ENCODE measurements around the gene UPF2. TPM values are rescaled to one million over a fixed set of nuclear protein-coding genes. Genes with fewer than 3 reads are reported as not detected.
"Not testable (repeated sequence)": the region's sequence is repeated elsewhere in the genome, so short reads cannot be mapped to it uniquely, and the experiment has no call there.

The UPF2 gene
- polyA plus RNA-seq, 1 donor from 2014 or later: 14.3 TPM

- H3K27ac ChIP-seq (ENCODE audit: low read length): no peak overlapping the region
- H3K27me3 ChIP-seq (ENCODE audit: insufficient read depth, low read depth, low read length): no peaks in the 10 kb centered on the region
- H3K9me2 ChIP-seq (ENCODE audit: insufficient read depth, low read length): no peaks in the 10 kb centered on the region
- H3K4me2 ChIP-seq (ENCODE audit: low read length): no peak overlapping the region
- no peaks in the 10 kb centered on the region for H3F3A ChIP-seq (ENCODE audit: insufficient read depth, low read length, poor library complexity, severe bottlenecking)
- TF ChIP-seq TAF1 (IDR thresholded peaks at IDR 0.05; ENCODE audit: low read depth) (no peak), EZH2 (IDR thresholded peaks at IDR 0.05; ENCODE audit: borderline replicate concordance, insufficient read depth, low read length, poor library complexity, severe bottlenecking) (no peak), SMC3 (conservative IDR thresholded peaks at IDR 0.05; ENCODE audit: poor library complexity) (no peak), RAD21 (conservative IDR thresholded peaks at IDR 0.05) (no peak), EP300 (conservative IDR thresholded peaks at IDR 0.05; ENCODE audit: poor library complexity, severe bottlenecking) (no peak), REST (IDR thresholded peaks at IDR 0.05; ENCODE audit: borderline replicate concordance) (no peak), POLR2AphosphoS5 (IDR thresholded peaks at IDR 0.05) (no peak)
- H3K36me3 ChIP-seq (ENCODE audit: insufficient read depth, low read length): peaks cover 5% of the 10 kb centered on the region
- H3K79me2 ChIP-seq (replicated peaks; ENCODE audit: insufficient read depth, low read length): no peaks in the 10 kb centered on the region
- no peak overlapping the region for H2AFZ ChIP-seq (ENCODE audit: low read depth, low read length)
- H4K20me1 ChIP-seq (ENCODE audit: insufficient read depth): no peaks in the 10 kb centered on the region
- H3K4me3 ChIP-seq (ENCODE audit: low read length): no peak overlapping the region
- no peak overlapping the region for H3K9ac ChIP-seq (ENCODE audit: low read length)
- no peaks in the 10 kb centered on the region for H3K9me3 ChIP-seq (ENCODE audit: low read length)
These were observed 60.4 kb downstream of the UPF2 start for GRCh38 chr10:11982253-11982652.

GRCh38 chr10:11975795-11976194 lies 66.8 kb downstream of the UPF2 start:
- Histone ChIP-seq H3K9ac (ENCODE audit: low read length) (no peak overlapping the region), H3K27ac (ENCODE audit: low read length) (no peak overlapping the region), H3K9me2 (ENCODE audit: insufficient read depth, low read length) (no peaks in the 10 kb centered on the region), H3K4me3 (ENCODE audit: low read length) (no peak overlapping the region), H3F3A (ENCODE audit: insufficient read depth, low read length, poor library complexity, severe bottlenecking) (no peaks in the 10 kb centered on the region), H3K27me3 (ENCODE audit: insufficient read depth, low read depth, low read length) (no peaks in the 10 kb centered on the region), H3K4me2 (ENCODE audit: low read length) (no peak overlapping the region), H3K36me3 (ENCODE audit: insufficient read depth, low read length) (peaks cover 5% of the 10 kb centered on the region), H3K79me2 (replicated peaks; ENCODE audit: insufficient read depth, low read length) (no peaks in the 10 kb centered on the region), H2AFZ (ENCODE audit: low read depth, low read length) (no peak overlapping the region), H3K9me3 (ENCODE audit: low read length) (no peaks in the 10 kb centered on the region), H4K20me1 (ENCODE audit: insufficient read depth) (no peaks in the 10 kb centered on the region)
- TF ChIP-seq TAF1 (IDR thresholded peaks at IDR 0.05; ENCODE audit: low read depth): no peak
- no peak for TF ChIP-seq RAD21 (conservative IDR thresholded peaks at IDR 0.05)
- TF ChIP-seq POLR2AphosphoS5 (IDR thresholded peaks at IDR 0.05): no peak

- not testable (repeated sequence) for H3K36me3 ChIP-seq (ENCODE audit: insufficient read depth, low read length); H3K4me3 ChIP-seq (ENCODE audit: low read length); H3K4me2 ChIP-seq (ENCODE audit: low read length); H3K9ac ChIP-seq (ENCODE audit: low read length); H3K9me3 ChIP-seq (ENCODE audit: low read length); H3K27me3 ChIP-seq (ENCODE audit: insufficient read depth, low read depth, low read length); H3F3A ChIP-seq (ENCODE audit: insufficient read depth, low read length, poor library complexity, severe bottlenecking); H3K9me2 ChIP-seq (ENCODE audit: insufficient read depth, low read length); H4K20me1 ChIP-seq (ENCODE audit: insufficient read depth); H3K79me2 ChIP-seq (replicated peaks; ENCODE audit: insufficient read depth, low read length); H3K27ac ChIP-seq (ENCODE audit: low read length); H2AFZ ChIP-seq (ENCODE audit: low read depth, low read length)
These were observed 70.1 kb downstream of the UPF2 start for GRCh38 chr10:11972523-11972922.

GRCh38 chr10:11962176-11962575 lies 80.4 kb downstream of the UPF2 start:
- peaks cover 8% of the 10 kb centered on the region for H3K36me3 ChIP-seq (ENCODE audit: insufficient read depth, low read length)
- H2AFZ ChIP-seq (ENCODE audit: low read depth, low read length): no peak overlapping the region

More at GRCh38 chr10:11962176-11962575, 80.4 kb downstream of the UPF2 start:
- Histone ChIP-seq H3K9me3 (ENCODE audit: low read length) (no peaks in the 10 kb centered on the region), H3K27ac (ENCODE audit: low read length) (no peak overlapping the region), H4K20me1 (ENCODE audit: insufficient read depth) (no peaks in the 10 kb centered on the region), H3K9me2 (ENCODE audit: insufficient read depth, low read length) (no peaks in the 10 kb centered on the region), H3K79me2 (replicated peaks; ENCODE audit: insufficient read depth, low read length) (no peaks in the 10 kb centered on the region), H3K9ac (ENCODE audit: low read length) (no peak overlapping the region), H3K4me3 (ENCODE audit: low read length) (no peak overlapping the region), H3K27me3 (ENCODE audit: insufficient read depth, low read depth, low read length) (no peaks in the 10 kb centered on the region), H3K4me2 (ENCODE audit: low read length) (no peak overlapping the region), H3F3A (ENCODE audit: insufficient read depth, low read length, poor library complexity, severe bottlenecking) (no peaks in the 10 kb centered on the region)
- TF ChIP-seq POLR2AphosphoS5 (IDR thresholded peaks at IDR 0.05) (no peak), SMC3 (conservative IDR thresholded peaks at IDR 0.05; ENCODE audit: poor library complexity) (no peak), MXI1 (conservative IDR thresholded peaks at IDR 0.05; ENCODE audit: poor library complexity, severe bottlenecking) (no peak), REST (IDR thresholded peaks at IDR 0.05; ENCODE audit: borderline replicate concordance) (no peak)
